GM18499 (cell line): ENCODE data around the gene LILRA5.
"Not testable (repeated sequence)": the region's sequence is repeated elsewhere in the genome, so short reads cannot be mapped to it uniquely, and the experiment has no call there.

Source experiments
- ATAC-seq: cut with Tn5 transposase; IDR thresholded peaks from one replicate; pipeline ENCODE4 v1.9.1; 2021; ENCODE audit warnings: moderate number of reproducible peaks; ENCODE audit not compliant: insufficient read depth, unreplicated experiment

Gene LILRA5

DNA sequence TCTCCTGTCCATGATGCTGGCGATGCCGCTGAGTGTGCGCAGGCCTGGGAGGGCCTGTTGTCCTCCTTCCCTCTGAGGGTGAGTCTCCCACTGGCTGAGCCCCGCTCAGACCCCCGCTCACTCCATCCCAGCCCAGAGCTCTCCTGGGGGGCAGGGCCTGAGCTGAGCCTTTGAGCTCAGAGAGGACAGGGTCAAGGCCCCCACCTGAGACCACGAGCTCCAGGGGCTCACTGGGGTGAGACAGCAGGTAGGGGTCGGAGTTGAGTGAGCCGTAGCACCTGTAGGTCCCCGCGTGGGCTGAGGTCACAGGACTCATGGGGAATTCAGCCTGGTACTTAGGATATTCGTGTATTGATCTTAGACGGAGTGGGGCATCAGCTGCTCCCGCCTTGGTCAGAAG is 34.9 kb downstream of the LILRA5 start:
- ATAC-seq, result not testable (repeated sequence)

- not testable (repeated sequence) for ATAC-seq
Measured at GRCh38 chr19:54277111-54277615, 35.8 kb downstream of the LILRA5 start.

- ATAC-seq, result no peak
Measured at GRCh38 chr19:54275951-54276350, 37.0 kb downstream of the LILRA5 start.

- ATAC-seq, result not testable (repeated sequence)
Measured at GRCh38 chr19:54274516-54274915, 38.5 kb downstream of the LILRA5 start.

DNA sequence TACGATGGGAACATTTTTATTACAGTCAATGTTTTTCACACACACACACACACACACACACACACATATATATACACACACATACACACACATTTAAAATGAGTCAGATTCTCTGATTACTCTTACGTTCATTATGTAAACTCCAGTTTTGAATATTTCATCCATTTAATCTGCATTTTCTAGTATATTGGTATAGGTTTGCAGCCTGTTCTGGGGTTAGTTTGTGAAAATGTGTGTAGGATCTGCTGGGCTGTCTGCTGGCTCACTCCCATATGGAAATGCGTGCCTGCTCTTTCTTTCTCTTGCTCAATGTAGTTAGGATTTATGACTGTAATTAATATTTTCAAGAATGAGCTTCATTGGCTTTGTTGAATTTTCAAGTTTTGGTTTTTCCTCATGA is 39.1 kb downstream of the LILRA5 start:
- no peak for ATAC-seq

DNA sequence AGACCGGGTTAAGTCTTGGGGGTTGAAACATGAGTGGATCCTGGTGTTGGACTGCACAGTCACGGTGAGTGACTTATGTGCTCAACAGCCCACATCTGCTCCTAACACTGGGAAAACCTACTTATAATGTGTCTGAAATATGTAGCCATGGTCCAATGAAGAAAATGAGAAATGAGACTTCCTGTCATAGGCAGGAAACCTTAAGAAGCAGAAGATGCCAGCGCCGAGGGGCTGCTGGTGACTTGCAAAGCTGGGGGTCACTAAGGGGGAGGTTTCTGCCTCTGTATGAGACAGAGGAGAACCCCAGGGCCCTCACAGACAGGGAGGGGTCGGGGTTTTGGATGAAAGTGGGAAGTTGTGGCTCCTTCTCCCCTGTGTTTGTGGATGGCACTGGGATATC is 40.8 kb downstream of the LILRA5 start:
- not testable (repeated sequence) for ATAC-seq

DNA sequence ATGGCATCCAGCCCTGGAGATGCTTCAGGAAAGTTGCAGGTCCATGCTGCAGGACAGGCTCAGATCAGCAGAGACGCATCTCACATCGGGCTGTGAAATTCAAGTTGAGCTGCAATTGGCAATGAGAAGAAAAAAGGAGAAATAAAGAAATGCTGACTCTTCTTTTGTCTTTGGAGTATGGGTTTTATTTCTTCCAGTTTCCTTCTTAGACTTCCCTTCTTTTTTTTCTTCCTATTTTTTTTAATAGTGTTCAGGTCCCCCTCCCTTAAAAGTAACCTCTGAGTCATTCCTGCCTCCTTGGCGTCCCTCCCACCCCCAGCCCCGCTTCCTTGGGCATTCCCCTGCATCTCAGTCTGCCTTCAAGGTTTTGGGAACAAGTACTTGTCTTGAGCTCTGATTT is 41.4 kb downstream of the LILRA5 start:
- not testable (repeated sequence) for ATAC-seq

DNA sequence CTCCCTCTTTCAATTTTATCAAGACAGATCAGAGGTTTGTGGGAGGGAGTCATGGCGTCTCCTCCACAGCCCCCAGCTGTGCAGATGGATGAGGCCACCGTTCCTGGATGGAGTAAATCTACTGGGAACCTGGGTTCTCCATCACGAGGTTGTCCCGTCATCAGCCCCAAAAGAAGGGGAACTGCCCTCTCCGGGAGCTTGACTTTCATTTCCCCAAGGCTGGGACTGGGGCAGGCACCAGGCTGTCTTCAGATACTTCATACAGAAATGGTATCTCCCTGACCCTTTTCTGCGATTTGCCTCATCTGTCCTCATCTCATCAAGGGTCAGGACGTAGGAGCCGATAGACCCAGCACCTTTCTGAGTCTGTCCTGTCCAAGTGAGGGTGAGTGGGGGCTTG is 41.9 kb downstream of the LILRA5 start:
- no peak for ATAC-seq

- ATAC-seq, result no peak
Measured at GRCh38 chr19:54268936-54269335, 44.0 kb downstream of the LILRA5 start.

DNA sequence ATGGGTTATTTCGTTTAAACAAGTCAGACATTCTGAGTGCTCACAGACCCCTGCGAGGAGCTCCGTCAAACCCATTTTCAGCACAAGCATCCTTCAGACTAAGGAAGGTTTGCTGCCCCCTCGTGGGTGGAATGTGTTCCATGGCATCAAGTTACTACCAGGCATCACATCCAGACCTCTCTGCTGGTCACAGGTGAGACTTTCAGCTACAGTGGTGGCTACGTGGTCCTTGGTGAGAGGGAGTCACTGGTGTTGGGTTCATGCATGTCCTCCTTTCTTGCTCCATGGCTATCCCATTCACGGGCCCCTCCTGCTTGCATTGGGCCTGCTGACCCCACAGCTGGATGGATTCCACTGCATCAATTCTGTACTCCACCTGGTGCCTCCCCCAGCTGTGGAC is 46.8 kb downstream of the LILRA5 start:
- no peak for ATAC-seq

DNA sequence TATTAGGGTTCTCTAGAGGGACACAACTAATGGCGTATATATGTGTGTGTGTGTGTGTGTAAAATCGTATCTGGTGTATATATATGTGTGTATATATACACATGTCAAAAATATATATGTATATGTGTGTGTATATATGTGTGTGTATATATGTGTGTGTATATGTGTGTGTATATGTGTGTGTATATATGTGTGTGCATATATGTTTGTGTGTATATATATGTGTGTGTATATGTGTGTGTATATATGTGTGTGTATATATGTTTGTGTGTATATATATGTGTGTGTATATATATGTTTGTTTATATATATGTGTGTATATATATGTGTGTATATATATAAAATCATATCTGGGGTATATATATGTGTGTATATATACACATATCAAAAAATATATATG is 50.5 kb downstream of the LILRA5 start:
- no peak for ATAC-seq

- no peak for ATAC-seq
Measured at GRCh38 chr19:54262066-54262465, 50.9 kb downstream of the LILRA5 start.

DNA sequence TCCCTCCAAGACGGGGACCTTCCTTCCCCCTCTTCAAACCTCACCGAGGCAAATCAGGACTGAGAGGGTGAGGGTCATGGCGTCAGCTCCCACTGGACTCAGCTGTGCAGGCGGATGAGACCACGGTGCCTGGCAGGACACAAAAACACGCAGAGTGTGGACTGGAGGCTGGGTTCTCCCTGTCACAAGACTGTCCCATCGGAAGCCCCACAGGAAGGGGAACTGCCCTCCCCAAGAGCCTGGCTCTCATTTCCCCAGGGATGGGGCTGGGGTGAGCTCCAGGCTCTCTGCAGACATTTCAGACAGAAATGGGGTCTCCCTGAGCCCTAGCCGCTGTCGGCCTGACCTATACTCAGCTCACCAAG is 55.9 kb downstream of the LILRA5 start, which contains the start of gene LILRB5:
Gene LILRB5, minus strand, starts transcription at position 158 of the 365 bp plus-strand sequence. Its CDS starts 80 bp downstream, at position 78.
- ATAC-seq, result no peak
